ENCODE data around the gene XPC.

The XPC gene

DNA sequence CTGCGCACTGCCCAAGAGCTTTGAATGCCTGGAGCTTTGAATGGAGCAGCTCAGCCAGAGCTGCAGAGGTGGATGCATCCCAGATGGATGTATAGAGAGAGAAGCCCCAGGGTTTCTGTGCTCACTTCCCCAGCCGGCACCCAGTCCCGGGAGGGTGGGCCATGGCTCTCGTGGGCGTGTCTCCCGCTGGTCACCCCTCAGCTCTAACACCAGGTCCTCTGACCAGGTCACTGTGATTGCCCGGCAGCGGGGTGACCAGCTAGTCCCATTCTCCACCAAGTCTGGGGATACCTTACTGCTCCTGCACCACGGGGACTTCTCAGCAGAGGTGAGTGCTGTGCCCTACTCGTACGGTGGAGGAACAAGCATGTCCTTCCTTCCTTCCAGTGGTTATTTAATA, 42.8 kb downstream of the XPC start:
- ChIA-PET POLR2A (ENCODE audit: low non-redundant PET) (interaction anchor here (0.6 kb wide), 1 partner anchor 11 kb away, joined by 3 read pairs; the partner anchor contains the start of genes CHCHD4 and TMEM43), CTCF (no interaction called here)
- no peak for TF ChIP-seq CTCF (conservative IDR thresholded peaks at IDR 0.05; ENCODE audit: low read depth)
- no peak for DNase-seq (ENCODE audit: low spot score)
- peak overlapping the region; percentile 94 for H3K27ac ChIP-seq

DNA sequence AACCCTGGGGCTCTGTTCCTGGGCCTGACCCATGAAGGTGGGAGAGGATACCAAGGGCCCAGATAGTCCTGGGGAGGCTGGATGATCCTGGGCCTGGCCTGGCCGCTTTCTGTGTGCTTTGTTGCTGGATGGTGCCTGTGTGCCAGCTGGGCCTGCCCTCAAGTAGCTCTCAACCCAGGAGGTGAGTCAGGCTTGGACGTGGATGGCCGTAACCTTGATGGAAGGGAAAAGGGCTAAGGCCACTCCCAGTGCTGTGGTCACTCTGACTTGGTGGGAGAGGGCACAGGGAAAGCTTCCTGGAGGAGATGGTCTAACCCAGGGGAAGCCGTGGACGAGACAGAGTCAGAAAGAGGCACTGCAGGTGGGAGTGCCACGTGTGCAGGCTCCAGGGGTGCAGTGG, 44.1 kb downstream of the XPC start:
- no peak for DNase-seq (ENCODE audit: low spot score)
- ChIA-PET POLR2A (ENCODE audit: low non-redundant PET) (no interaction called here), CTCF (no interaction called here)
- no peak for TF ChIP-seq CTCF (conservative IDR thresholded peaks at IDR 0.05; ENCODE audit: low read depth)
- peak overlapping the region; percentile 94 for H3K27ac ChIP-seq

DNA sequence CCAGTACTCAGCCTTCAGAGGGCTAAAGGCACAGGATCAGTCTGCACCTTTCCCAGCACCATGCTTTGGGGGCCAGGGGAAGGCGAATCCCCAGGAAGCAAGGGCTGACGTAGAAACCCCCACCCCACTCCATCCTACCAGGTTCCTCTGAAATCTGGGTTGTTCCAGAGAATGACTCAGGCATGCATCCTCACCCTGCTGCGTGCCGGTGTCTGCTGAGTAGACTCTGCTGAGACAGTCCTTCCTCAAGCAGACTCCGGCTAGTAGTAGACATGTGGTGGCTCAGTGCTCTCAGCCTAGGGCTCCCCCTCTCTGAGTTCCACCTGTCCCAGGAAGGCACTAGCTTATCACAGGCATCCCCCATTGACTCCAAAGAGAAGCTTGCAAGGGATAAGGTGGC, 44.5 kb downstream of the XPC start:
- DNase-seq (ENCODE audit: low spot score) = no peak
- ChIA-PET POLR2A (ENCODE audit: low non-redundant PET) (no interaction called here), CTCF (no interaction called here)
- H3K27ac ChIP-seq = peak overlapping the region; percentile 94
- no peak for TF ChIP-seq CTCF (conservative IDR thresholded peaks at IDR 0.05; ENCODE audit: low read depth)

DNA sequence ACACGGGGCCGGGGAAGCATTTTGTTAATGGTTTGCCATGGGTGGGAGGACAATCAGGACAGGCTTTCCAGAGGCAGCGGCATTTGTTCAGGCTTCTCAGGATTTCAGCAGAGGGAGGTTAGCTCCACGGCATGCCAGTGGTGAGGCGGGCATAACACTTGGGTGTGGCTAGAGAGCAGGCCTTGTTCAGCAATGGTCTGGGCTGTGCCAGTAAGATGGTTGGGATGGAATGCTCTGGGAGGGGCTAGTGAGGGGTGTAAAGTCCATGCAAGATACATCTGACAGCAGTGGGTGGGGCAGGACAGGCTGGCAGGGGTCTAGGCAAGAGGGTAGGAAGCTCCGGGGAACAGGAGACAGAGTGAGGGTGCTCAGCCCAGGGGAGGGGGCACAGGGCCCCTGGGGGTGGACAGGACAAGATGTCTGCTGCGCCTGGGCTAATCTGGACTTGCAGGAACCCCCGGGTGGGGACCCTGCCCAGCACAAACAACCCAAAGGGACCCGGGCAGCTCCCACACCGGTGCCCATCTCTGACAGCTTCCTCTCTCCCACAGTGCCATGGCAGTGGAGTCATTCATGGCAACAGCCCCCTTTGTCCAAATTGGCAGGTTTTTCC, 45.1 kb downstream of the XPC start:
- ChIA-PET CTCF (no interaction called here), POLR2A (ENCODE audit: low non-redundant PET) (no interaction called here)
- TF ChIP-seq CTCF (conservative IDR thresholded peaks at IDR 0.05; ENCODE audit: low read depth) = no peak
- no peak for DNase-seq (ENCODE audit: low spot score)
- peak overlapping the region; percentile 94 for H3K27ac ChIP-seq

- no peak for DNase-seq (ENCODE audit: low spot score)
- ChIA-PET CTCF (interaction anchor here (0.6 kb wide), 1 partner anchor 107 kb away, joined by 3 read pairs; no protein-coding TSS in a partner anchor), POLR2A (ENCODE audit: low non-redundant PET) (no interaction called here)
- peak overlapping the region; percentile 94 for H3K27ac ChIP-seq
- TF ChIP-seq CTCF (conservative IDR thresholded peaks at IDR 0.05; ENCODE audit: low read depth) = no peak
Observed at GRCh38 chr3:14132689-14133088, 45.7 kb downstream of the XPC start.

- ChIA-PET POLR2A (ENCODE audit: low non-redundant PET) (no interaction called here), CTCF (interaction anchor here (0.6 kb wide), 1 partner anchor 107 kb away, joined by 3 read pairs; no protein-coding TSS in a partner anchor)
- no peak for TF ChIP-seq CTCF (conservative IDR thresholded peaks at IDR 0.05; ENCODE audit: low read depth)
- DNase-seq (ENCODE audit: low spot score) = no peak
- peak overlapping the region; percentile 94 for H3K27ac ChIP-seq
Observed at GRCh38 chr3:14132120-14132519, 46.3 kb downstream of the XPC start.
